Measurements from ENCODE around the gene GSDME.

DNA sequence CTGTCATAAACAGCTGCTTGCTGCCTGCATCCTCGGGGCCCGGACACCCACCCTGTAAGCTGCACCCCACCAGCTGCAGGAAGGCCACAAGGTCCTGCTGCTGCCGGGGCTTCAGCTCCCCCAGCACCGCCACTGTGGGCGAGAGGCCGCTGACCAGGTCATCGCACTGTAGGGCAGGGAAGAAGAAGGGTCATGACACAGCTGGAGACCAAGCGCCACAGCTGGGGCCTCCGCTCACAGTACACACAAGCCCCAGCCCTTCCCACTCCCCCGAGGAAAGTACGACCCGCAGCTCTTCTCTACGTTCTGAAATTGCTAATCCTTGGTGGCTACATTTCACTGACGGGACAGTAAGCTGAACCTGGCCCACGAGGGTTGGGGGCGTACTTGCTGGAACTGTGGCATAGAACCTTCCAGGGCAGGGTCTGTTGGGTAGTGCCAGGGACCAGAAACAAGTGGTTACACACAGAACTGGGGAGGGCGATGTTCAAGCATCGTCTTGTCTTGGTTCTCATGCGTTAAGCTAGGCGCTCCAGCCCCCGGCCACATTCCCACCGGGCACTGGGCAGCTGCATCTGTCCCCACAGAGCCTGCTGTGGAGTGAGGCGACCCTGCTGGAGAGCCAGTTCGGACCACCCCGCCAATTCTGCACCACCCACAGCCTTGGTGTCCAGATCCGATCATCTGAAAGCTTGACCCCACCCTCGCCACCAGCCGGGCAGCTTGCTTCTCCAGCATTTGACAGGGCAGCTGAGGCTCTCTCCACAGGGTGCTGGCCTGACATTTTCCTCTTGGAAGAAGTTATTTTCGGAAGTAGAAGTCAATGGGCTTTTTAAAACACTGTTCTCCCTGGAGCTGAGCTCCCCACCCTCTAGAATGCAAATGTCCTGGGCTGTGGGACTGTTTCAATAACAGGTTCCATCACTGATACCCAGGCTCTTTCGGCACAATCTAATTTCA, 50.8 kb downstream of the GSDME start:
- no peak for TF ChIP-seq SMC3 (IDR thresholded peaks at IDR 0.05)
- TF ChIP-seq EP300 (IDR thresholded peaks at IDR 0.05), result no peak
- no peak for TF ChIP-seq CTCF (IDR thresholded peaks at IDR 0.05)
- TF ChIP-seq RAD21 (conservative IDR thresholded peaks at IDR 0.05 in 1 of 2, IDR thresholded peaks at IDR 0.05 in 1 of 2), result no peak
- TF ChIP-seq, protein P1, sequence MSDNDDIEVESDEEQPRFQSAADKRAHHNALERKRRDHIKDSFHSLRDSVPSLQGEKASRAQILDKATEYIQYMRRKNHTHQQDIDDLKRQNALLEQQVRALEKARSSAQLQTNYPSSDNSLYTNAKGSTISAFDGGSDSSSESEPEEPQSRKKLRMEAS (IDR thresholded peaks at IDR 0.05), result no peak
- no peak for TF ChIP-seq E2F6 (IDR thresholded peaks at IDR 0.05; ENCODE audit: borderline replicate concordance, low read depth)
- TF ChIP-seq HDAC2 (IDR thresholded peaks at IDR 0.05), result no peak
- TF ChIP-seq MAZ (IDR thresholded peaks at IDR 0.05; ENCODE audit: borderline replicate concordance, low read depth, low read length), result no peak
- TF ChIP-seq POLR2A (IDR thresholded peaks at IDR 0.05; ENCODE audit: low read length), result no peak
- TF ChIP-seq JUNB (IDR thresholded peaks at IDR 0.05), result no peak
- TF ChIP-seq CBX2 (IDR thresholded peaks at IDR 0.05; ENCODE audit: borderline replicate concordance, low read depth), result no peak
